IPS DF 4.7 (cell line): ENCODE data around the gene LEFTY2.
"Not testable (repeated sequence)": the region's sequence is repeated elsewhere in the genome, so short reads cannot be mapped to it uniquely, and the experiment has no call there.

Source experiments
- DNase-seq: peaks from one replicate; pipeline ENCODE4 v3.0.0-alpha.2; 2013; ENCODE audit warnings: low spot score; ENCODE audit errors: extremely low read depth

Gene LEFTY2

DNA sequence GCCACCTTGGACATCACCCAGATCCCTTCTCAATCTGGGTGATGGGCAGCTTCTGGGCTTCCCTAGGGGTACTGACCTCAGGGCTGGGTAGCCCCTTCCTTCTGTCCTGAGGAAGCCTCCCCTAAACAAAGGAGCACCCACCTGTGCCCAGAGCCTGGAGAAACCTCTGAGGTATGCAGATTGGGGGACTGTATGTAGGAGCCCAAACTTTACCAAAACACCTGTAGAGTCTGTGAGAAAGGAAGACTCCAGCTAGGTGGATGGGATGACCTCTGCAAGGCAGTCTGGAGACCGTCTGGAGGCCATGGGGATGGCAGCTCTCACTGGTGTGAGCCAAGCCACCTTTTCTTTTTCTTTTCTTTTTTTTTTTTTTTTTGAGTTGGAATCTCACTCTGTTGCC is 13.7 kb upstream of the LEFTY2 start:
- no peak for DNase-seq

GRCh38 chr1:225953315-225953714 is 12.3 kb upstream of the LEFTY2 start:
- no peak for DNase-seq

DNA sequence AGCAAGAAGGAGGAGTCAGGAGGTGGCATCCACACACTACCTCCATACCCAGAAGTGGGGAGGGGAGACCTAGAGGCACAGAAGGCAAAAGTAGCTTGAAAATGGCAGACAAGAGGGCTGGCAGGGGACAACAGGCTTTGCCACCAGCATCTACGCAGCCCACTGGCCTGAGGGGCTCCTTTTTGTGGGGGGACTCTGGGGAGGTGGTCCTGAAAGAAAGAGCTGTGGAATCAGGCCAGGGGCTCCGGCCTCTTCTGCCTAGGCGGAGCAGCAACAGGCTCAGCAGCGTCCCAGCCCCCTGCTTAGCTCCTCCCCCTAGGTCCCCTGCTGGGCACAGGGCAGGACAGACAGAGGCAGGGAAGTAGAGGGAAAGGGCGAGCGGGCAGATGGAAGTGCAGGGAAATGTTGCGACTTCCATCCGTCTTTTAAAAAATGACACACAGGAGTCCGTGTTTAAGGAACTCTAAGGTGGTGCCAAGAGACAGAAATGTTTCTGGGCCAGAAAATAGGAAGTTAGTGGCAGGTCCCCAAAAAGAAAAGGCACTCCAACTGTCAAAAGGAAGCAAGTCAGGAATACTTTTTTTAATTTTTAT is 10.0 kb upstream of the LEFTY2 start:
- no peak for DNase-seq

DNA sequence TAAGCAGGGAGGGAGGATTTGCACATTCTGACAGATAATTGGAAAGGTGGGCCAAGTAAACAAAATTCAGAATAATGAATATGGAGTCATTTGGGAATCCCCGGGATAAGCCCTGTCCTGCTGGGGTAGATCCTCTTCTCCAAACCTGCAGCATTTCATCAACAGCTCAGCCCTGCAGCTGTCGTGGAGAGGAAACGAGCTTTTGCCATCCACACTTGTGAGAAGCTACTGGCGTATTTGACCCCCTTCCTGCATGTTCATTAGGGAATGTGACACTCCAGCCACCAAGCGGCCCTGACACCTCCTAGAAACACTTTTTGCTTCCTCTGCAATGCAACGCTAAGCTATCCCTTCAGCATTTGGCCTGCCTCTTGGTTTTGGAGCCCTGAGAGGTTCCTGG is 8.0 kb upstream of the LEFTY2 start:
- DNase-seq: no peak

- no peak for DNase-seq
These were observed 5.8 kb upstream of the LEFTY2 start for GRCh38 chr1:225946803-225947202.

GRCh38 chr1:225946082-225946620 is 5.1 kb upstream of the LEFTY2 start:
- DNase-seq: no peak

GRCh38 chr1:225945564-225945963 is 4.5 kb upstream of the LEFTY2 start:
- DNase-seq: no peak

DNA sequence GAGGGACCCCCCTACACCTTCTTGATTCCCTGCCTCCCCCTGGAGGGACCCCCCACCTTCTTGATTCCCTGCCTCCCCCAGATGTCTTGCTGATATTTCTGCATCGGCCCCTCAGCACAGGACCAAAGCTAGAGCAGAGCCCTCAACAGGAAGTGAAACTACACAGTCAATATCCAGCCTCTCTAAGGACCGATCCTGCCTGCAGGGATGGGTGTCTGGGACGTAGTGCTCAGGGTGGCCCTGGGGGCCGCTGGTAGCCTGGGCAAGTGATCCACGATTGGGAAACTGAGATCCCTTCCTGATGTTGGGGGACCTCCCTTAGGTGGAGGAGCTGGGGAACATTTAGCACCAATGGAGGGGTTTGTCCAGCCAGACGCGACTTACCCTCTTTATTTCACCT is 3.9 kb upstream of the LEFTY2 start:
- no peak for DNase-seq

DNA sequence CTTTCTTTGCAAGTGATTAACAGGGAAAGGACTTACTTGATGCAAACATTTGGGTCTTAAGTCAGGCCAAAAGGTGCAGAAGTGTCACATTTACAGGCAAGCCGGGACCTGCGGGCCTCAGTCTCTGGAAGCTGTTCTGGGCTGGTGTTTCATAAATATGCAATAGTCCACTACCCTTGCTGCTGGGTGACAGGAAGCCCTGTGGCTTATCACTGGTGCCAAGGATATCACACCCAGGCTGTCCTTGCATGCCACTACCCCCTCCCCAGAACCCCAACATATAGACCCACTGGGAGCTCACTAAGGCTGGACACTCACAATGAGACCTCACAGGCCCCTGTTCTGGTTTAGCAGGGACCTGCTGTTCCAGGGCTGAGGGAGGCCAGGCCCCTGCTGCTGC is 3.4 kb upstream of the LEFTY2 start:
- DNase-seq: no peak

DNA sequence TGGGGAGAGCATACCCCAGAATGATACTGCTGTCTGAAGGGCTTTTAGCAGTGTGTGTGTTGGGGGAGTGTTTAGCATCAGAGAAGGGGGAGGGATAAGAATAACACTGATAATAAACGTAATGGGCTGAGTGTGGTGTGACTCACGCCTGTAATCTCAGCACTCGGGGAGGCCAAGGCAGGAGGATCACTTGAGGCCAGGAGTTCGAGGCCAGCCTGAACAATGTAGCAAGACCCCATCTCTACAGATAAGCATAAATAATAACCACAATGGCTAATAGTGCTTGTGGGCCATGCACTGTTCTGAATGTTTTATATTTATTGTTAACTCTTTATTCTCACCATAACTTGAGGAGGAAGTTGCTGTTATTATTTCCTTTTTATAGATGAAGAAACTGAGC is 2.6 kb upstream of the LEFTY2 start:
- DNase-seq: no peak

DNA sequence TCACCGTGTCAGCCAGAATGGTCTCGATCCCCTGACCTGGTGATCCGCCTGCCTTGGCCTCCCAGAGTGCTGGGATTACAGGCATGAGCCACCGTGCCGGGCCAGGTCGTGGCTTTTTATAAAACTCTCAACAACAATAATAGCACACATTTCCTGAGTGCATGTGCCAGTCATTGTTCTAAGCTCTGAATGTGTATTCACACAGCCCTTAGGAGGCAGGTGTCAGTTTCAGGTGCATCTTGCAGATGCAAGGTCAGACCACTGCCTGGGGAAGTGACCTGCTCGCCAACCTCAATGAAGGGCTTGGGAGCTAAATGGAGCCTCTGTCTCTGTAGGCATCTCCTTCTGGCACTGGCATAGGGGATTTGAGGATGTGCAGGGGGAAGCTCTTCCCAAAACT is 1.6 kb upstream of the LEFTY2 start:
- no peak for DNase-seq

GRCh38 chr1:225941942-225942222 is 862 bp upstream of the LEFTY2 start:
- no peak for DNase-seq

DNA sequence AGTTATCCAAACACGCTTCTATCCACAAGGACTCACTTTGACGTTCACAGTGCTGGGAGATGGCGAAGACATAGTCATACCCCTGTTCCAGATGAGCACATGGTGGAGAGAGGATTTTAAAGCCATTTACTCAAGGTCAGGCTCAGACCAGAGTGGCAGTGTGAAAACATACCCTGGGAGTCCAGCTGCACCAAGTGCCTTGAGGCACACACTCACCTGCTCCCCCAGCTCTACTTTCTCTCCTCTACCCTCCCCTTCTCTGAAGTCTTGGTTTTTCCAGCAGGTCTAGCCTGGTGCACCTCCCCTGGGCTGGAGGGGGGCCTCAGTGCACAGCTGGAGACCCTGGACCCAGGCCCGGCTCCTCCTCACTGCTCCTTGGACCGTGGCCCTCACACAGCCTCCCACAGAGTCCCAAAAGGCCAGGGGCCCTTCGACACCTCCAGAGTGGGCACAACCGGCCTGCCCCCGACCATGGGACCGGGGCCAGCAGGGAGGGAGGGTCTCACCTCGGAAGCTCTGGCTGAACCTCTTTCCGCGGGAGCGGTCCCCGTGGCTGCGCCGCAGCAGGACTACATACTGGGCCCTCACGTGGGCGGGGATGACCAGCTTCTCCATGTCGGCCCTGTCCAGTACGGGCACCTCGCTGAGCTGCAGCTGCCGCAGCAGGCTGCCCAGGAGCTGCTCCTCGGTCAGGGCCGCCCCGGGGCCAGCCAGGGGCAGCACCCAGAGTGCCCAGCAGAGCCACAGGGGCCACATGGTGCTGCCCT is 452 bp downstream of the LEFTY2 start:
- no peak for DNase-seq

DNA sequence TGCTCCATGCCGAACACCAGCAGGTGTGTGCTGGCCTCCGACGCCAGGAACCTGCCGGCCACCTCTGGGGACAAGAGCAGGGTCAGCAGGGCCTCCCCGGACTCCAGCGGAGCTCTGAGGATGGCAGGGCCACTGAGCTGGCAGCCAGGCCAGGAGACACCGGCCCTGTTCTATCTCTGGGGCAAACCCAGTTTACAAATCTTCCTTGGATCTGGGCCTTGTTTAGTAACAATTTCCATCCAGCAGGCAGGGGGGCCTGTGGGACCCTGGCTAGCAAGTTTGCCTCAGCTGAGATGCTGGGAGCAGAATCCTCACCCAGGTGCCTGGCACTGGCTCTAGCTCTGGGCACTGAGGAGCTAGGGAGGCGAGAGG is 1.1 kb downstream of the LEFTY2 start:
- not testable (repeated sequence) for DNase-seq

DNA sequence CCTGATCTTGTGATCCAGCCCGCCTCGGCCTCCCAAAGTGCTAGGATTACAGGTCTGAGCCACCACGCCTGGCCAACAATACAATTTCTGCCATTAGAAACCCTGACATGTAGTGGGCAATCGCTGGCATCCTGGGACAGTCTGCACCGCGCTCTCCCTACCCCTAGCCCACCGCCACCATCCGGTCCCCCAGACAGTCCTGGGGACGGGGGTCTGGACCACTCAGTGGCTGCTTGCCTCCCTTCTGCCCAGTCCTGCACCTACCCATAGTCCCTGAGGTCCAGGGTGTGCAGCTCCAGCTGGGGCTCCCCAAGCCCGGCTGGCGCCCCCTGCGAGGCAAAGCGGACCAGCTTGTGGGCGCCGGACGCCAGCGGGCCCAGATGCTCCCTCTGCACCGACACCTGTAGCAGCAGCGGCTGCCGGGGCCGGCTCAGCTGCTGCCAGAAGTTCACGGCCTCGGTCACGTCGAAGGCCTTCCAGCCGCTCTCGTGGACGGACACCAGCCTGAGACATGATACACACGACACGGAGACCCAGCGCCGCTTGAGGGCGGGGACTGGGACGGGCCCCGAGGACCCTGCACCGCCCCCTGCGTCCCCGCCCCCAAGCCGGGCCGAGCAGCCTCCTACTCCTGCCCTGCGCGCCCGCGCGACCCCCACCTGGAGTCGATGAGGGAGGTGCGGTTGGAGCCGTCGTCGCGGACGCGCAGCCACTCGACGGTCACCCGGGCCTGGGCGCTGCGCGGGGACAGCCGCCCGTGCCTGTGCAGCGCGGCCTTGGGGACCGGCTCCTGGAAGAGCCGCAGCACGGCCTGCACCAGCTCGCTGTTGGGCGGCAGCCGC is 1.7 kb downstream of the LEFTY2 start:
- DNase-seq: not testable (repeated sequence)

DNA sequence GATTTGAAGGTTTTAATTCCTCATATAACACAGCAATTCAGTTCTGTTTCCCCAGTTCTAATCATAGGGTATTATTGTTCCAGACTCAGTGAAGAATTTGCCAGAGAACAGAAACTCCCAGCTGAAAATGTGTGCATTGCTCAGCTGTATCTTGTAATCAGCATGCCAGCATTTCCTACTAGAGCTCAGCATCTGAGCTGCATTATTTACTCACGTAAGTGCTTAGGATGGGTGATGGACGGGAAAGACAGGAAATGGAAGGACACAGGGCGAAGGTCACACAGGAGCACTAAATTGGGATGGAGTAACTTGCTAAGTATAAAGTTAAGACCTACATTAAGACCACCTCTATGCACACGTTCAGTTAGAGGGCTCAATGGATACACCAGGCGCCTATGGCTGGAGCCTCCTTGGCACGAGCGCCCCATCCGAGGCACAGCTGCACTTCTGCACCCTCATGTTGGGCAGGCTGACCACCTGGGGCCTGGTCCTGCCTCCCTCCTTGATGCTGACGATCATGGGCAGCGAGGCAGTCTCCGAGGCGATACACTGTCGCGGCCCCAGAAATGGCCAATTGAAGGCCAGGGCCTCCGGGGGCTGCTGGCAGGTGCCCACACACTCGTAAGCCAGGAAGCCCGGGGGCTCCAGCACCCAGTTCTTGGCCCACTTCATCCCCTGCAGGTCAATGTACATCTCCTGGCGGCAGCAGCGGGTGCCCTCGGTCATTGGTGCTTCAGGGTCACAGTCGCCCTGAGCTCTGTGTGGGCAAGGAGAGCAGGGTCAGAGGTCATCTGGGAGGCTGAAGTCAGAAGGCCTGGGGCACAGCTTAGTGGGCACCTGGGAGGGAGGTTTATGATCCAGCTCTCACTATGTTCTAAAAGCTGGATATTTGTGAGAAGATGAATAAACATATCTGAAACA is 3.7 kb downstream of the LEFTY2 start:
- no peak for DNase-seq

GRCh38 chr1:225936523-225936922 is 4.5 kb downstream of the LEFTY2 start:
- no peak for DNase-seq

DNA sequence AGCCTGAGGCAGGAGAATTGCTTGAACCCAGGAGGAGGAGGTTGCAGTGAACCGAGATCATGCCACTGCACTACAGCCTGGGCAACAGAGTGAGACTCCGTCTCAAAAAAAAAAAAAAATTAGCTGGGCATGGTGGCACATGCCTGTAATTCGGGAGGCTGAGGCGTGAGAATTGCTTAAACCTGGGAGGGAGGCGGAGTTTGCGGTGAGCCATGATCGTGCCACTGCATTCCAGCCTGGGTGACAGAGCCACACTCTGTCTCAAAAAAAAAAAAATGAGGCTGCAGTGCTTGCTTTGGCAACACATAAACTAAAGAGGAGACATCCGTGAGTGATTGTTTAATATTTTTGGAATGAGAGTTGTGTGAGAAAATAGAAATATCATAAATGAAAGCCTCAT is 4.9 kb downstream of the LEFTY2 start:
- not testable (repeated sequence) for DNase-seq

DNA sequence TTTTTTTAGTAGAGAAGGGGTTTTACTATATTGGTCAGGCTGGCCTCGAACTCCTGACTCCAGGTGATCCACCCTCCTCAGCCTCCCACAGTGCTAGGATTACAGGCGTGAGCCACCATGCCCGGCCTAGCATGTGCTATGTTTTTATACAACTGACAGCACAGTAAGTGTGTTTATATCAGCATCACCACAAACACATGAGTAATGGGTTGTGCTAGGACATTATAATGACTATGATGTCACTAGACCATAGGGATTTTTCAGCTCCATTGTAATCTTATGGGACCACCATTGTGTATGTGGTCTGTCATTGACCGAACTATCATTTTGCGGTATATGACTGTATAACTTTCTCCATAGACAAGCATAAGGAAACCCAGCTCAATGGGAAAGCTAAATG is 6.3 kb downstream of the LEFTY2 start:
- DNase-seq: no peak

DNA sequence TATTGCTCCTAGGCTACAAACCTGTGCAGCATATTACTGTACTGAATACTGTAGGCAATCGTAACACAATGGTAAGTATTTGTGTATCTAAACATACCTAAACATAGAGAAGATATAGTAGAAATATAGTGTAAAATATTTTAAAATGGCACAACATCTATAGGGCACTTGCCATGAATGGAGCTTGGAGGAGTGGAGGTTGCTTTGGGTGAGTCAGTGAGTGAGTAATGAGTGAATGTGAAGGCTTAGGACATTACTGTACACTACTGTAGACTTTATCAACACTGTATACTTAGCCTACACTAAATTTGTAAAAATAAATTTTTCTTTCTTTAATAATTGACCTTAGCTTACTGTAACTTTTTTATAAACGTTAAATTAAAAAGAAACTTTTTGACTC is 7.9 kb downstream of the LEFTY2 start:
- no peak for DNase-seq
